ENCODE data around the gene USP28. TPM values are rescaled to one million over a fixed set of nuclear protein-coding genes. Genes with fewer than 3 reads are reported as not detected.

Gene USP28
- total RNA-seq, result 19.3 and 19.5 TPM in 2 replicates

GRCh38 chr11:113875234-113876073 is at the start of gene USP28:
Gene USP28 (minus strand): TSS chr11:113875572. CDS start chr11:113875501, 71 bp downstream.

GRCh38 chr11:113904379-113905101 is 29.2 kb upstream of the USP28 start, which contains the start of gene HTR3B:
Gene HTR3B (plus strand): TSS chr11:113904796. CDS start chr11:113904934, 138 bp downstream.

GRCh38 chr11:113779496-113779895 is 95.9 kb downstream of the USP28 start, which contains the start of gene CLDN25:
Gene CLDN25 (plus strand): TSS chr11:113779796. CDS start chr11:113779796, 0 bp downstream.

GRCh38 chr11:113773416-113774173 is 101.8 kb downstream of the USP28 start, which contains the start of gene ZW10:
Gene ZW10 (minus strand): TSS chr11:113773692. CDS start chr11:113773666, 26 bp downstream.

Other genes with a start within 250 kb of the USP28 start
- 0.16 TPM in 1 of 2 replicates, not detected in the other for gene TMPRSS5, start 169.3 kb downstream of the USP28 start, total RNA-seq
- gene ZW10, start 101.9 kb downstream of the USP28 start, total RNA-seq, result 11.6 and 14.8 TPM in 2 replicates
- gene CLDN25, start 95.8 kb downstream of the USP28 start, total RNA-seq, result not detected in 2 replicates
- gene HTR3B, start 29.2 kb upstream of the USP28 start, total RNA-seq, result not detected in 2 replicates
- not detected in 2 replicates for gene HTR3A, start 99.5 kb upstream of the USP28 start, total RNA-seq
- gene ZBTB16, start 184.1 kb upstream of the USP28 start, total RNA-seq, result under 0.01 and 0.34 TPM in 2 replicates

Measured in bronchial smooth muscle cell (primary cell).